NCI-H2196 treated with DMSO at 0.1 percent for 48 hours (cell line): Measurements from ENCODE around the gene APOC1.
A peak's percentile ranks its signal among the peaks of the same experiment; 100 is the strongest.
"Not testable (repeated sequence)": the region's sequence is repeated elsewhere in the genome, so short reads cannot be mapped to it uniquely, and the experiment has no call there.

Experiments
- DNase-seq: peaks from one replicate; lab custom pipeline; 2025; ENCODE audit not compliant: unreplicated experiment; lab: John Stamatoyannopoulos, UW

APOC1 gene

DNA sequence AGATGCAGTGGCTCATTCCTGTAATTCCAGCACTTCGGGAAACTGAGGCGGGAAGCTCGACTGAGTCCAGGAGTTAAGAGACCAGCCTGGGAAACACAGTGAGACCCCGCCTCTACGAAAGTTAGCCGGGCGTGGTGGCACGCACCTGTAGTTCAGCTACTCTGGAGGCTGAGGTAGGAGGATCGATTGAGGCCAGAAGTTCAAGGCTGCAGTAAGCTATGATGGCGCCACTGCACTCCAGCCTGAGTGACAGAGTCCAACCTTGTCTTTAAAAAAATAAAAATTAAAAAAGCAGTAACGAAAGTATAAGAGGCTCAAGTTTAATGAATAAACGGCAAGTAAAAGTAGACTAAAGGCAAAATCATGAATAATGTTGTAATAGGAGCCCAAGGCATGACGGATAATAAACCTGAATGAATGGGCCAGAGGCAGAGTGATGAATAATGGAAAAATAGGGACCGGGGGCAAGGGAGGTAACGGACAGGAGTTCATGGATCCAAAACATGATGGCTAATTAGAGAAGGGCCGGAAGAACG lies 24.5 kb upstream of the APOC1 start:
- no peak for DNase-seq

- DNase-seq = peak; percentile 100
Measured at GRCh38 chr19:44890366-44891015, 23.9 kb upstream of the APOC1 start.

DNA sequence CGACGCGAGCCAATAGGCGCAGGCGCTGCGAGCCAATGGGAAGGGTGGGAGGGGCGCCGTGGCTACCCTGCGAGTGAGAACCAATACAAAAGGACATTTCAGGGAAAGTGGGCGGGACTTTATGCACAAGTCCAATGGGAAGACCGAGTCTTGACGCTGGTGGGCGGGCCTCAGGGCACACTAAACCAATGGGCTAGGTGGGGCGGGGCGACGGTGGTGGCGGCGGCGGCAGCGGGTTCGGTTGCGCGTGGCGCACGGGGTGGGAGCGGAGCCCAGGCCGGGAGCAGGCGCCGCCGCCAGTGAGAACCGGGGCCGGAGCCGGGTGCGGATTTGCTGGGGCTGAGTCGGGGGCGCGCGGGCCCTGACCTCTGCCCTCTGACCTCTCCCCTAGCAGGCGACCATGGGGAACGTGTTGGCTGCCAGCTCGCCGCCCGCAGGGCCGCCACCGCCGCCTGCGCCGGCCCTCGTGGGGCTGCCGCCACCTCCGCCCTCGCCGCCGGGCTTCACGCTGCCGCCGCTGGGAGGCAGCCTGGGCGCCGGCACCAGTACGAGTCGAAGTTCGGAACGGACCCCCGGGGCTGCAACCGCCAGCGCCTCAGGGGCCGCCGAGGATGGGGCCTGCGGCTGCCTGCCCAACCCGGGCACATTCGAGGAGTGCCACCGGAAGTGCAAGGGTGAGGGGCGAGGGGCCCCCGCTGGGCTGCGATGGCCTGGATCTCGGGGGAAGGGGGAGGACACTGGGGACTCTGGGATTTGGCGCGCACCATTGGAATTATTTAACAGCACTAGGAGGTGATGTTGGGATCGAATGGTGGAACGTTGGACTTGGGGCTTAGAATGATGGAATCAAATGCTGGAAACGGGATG lies 23.2 kb upstream of the APOC1 start, which contains the start of gene TOMM40:
TOMM40 (plus strand) TSS at position 239 of the 867 bp plus-strand sequence; CDS start at position 401, 162 bp downstream.
- peak; percentile 100 for DNase-seq

DNA sequence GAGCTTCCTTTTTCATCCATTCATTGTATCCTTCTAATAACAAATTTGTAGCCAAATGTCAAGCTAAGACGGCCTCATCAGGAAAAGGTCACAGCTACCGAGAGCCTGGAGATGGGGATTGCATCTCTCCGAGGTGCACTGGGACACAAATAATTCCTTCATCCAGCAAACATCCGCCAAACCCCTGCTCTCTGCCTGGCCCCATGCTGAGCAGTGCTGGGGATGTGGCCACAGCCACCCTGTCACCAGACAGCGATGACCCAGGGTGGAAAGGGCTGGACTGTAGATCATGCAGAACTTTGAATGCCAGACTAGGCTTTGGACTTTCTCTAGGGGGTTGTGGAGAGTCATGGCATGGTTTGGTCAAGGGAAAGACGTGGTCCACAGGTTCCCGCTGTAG lies 21.5 kb upstream of the APOC1 start:
- no peak for DNase-seq

- no peak for DNase-seq
Measured at GRCh38 chr19:44893332-44894051, 20.9 kb upstream of the APOC1 start.

DNA sequence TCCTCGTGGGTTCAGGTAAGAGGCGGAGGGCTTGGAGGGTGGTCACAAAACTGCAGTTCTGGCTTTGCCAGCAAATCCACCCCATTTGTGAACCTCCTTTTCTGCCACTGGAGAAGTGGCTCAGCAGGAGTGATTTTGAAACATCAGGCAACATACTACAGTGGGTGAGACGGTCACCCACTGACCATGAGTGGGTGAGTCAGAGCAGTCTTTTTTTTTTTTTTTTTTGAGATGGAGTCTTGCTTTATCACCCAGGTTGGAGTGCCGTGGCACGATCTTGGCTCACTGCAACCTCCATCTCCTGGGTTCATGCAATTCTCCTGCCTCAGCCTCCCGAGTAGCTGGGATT lies 20.4 kb upstream of the APOC1 start:
- DNase-seq = no peak

- DNase-seq = no peak
Measured at GRCh38 chr19:44894946-44895345, 19.5 kb upstream of the APOC1 start.

GRCh38 chr19:44897835-44898234 lies 16.6 kb upstream of the APOC1 start:
- DNase-seq = no peak

- DNase-seq = no peak
Measured at GRCh38 chr19:44900328-44901244, 13.8 kb upstream of the APOC1 start.

GRCh38 chr19:44903216-44903601 lies 11.2 kb upstream of the APOC1 start:
- no peak for DNase-seq

DNA sequence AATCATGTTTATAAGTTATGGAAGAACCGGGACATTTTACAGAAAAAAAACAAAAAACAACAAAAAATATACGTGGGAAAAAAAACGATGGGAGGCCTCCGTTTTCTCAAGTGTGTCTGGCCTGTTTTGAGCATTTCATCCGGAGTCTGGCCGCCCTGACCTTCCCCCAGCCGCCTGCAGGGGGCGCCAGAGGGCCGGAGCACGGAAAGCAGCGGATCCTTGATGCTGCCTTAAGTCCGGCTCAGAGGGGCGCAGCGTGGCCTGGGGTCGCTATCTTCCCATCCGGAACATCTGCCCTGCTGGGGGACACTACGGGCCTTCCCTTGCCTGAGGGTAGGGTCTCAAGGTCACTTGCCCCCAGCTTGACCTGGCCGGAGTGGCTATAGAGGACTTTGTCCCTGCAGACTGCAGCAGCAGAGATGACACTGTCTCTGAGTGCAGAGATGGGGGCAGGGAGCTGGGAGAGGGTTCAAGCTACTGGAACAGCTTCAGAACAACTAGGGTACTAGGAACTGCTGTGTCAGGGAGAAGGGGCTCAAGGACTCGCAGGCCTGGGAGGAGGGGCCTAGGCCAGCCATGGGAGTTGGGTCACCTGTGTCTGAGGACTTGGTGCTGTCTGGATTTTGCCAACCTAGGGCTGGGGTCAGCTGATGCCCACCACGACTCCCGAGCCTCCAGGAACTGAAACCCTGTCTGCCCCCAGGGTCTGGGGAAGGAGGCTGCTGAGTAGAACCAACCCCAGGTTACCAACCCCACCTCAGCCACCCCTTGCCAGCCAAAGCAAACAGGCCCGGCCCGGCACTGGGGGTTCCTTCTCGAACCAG lies 10.6 kb upstream of the APOC1 start:
- DNase-seq = peak; percentile 2

- DNase-seq = no peak
Measured at GRCh38 chr19:44904426-44904994, 9.9 kb upstream of the APOC1 start.

GRCh38 chr19:44905437-44906160 lies 8.8 kb upstream of the APOC1 start, which contains the start of gene APOE:
Gene APOE (plus strand): TSS chr19:44905796. CDS start chr19:44906625, 829 bp downstream.
- no peak for DNase-seq

- DNase-seq = no peak
Measured at GRCh38 chr19:44907613-44908012, 6.8 kb upstream of the APOC1 start.

DNA sequence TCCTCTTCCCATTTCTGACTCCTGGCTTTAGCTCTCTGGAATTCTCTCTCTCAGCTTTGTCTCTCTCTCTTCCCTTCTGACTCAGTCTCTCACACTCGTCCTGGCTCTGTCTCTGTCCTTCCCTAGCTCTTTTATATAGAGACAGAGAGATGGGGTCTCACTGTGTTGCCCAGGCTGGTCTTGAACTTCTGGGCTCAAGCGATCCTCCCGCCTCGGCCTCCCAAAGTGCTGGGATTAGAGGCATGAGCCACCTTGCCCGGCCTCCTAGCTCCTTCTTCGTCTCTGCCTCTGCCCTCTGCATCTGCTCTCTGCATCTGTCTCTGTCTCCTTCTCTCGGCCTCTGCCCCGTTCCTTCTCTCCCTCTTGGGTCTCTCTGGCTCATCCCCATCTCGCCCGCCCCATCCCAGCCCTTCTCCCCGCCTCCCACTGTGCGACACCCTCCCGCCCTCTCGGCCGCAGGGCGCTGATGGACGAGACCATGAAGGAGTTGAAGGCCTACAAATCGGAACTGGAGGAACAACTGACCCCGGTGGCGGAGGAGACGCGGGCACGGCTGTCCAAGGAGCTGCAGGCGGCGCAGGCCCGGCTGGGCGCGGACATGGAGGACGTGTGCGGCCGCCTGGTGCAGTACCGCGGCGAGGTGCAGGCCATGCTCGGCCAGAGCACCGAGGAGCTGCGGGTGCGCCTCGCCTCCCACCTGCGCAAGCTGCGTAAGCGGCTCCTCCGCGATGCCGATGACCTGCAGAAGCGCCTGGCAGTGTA lies 6.2 kb upstream of the APOC1 start:
- no peak for DNase-seq

DNA sequence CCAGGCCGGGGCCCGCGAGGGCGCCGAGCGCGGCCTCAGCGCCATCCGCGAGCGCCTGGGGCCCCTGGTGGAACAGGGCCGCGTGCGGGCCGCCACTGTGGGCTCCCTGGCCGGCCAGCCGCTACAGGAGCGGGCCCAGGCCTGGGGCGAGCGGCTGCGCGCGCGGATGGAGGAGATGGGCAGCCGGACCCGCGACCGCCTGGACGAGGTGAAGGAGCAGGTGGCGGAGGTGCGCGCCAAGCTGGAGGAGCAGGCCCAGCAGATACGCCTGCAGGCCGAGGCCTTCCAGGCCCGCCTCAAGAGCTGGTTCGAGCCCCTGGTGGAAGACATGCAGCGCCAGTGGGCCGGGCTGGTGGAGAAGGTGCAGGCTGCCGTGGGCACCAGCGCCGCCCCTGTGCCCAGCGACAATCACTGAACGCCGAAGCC lies 5.6 kb upstream of the APOC1 start:
- DNase-seq = no peak

GRCh38 chr19:44909775-44910174 lies 4.6 kb upstream of the APOC1 start:
- no peak for DNase-seq

GRCh38 chr19:44911896-44912295 lies 2.5 kb upstream of the APOC1 start:
- DNase-seq = not testable (repeated sequence)
